WTC11 (cell line): ENCODE measurements around the gene RANBP17.

Source experiments
- ZNF138 ChIP-seq: sonication (generic); formaldehyde crosslinking; conservative IDR thresholded peaks from 2 replicates; pipeline ENCODE4 v1.8.1; 2022; ENCODE audit warnings: mild to moderate bottlenecking, moderate library complexity, missing genetic modification reagents
- TF ChIP-seq, protein P1 (sequence below): fragments of 200-600 bp; IDR thresholded peaks from 2 replicates; pipeline ENCODE4 v1.8.0; 2022; ENCODE audit warnings: antibody characterized with exemption

- TF ChIP-seq, protein P1, sequence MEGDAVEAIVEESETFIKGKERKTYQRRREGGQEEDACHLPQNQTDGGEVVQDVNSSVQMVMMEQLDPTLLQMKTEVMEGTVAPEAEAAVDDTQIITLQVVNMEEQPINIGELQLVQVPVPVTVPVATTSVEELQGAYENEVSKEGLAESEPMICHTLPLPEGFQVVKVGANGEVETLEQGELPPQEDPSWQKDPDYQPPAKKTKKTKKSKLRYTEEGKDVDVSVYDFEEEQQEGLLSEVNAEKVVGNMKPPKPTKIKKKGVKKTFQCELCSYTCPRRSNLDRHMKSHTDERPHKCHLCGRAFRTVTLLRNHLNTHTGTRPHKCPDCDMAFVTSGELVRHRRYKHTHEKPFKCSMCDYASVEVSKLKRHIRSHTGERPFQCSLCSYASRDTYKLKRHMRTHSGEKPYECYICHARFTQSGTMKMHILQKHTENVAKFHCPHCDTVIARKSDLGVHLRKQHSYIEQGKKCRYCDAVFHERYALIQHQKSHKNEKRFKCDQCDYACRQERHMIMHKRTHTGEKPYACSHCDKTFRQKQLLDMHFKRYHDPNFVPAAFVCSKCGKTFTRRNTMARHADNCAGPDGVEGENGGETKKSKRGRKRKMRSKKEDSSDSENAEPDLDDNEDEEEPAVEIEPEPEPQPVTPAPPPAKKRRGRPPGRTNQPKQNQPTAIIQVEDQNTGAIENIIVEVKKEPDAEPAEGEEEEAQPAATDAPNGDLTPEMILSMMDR, result no peak
- TF ChIP-seq ZNF138 (CRISPR knock-in tag), result no peak
Measured at GRCh38 chr5:171226096-171226754, 364.4 kb downstream of the RANBP17 start.
